HT1080 (cell line): ENCODE data around the gene PPFIA3. TPM values are rescaled to one million over a fixed set of nuclear protein-coding genes. Genes with fewer than 3 reads are reported as not detected.

Source experiments
- DNase-seq: peaks from one replicate; pipeline ENCODE4 v3.0.0-alpha.2; 2015; ENCODE audit warnings: low read depth
- total RNA-seq: library from RNA; depleted of rRNA; stranded (reverse); fragments of >200 nt; shearing (Covaris generic); gene quantifications from 2 replicates; pipeline ENCODE4 v1.2.3, GENCODE V29; 2014

Gene PPFIA3
- total RNA-seq, 1 experiment from 2014 or later: 9.3 TPM

DNA sequence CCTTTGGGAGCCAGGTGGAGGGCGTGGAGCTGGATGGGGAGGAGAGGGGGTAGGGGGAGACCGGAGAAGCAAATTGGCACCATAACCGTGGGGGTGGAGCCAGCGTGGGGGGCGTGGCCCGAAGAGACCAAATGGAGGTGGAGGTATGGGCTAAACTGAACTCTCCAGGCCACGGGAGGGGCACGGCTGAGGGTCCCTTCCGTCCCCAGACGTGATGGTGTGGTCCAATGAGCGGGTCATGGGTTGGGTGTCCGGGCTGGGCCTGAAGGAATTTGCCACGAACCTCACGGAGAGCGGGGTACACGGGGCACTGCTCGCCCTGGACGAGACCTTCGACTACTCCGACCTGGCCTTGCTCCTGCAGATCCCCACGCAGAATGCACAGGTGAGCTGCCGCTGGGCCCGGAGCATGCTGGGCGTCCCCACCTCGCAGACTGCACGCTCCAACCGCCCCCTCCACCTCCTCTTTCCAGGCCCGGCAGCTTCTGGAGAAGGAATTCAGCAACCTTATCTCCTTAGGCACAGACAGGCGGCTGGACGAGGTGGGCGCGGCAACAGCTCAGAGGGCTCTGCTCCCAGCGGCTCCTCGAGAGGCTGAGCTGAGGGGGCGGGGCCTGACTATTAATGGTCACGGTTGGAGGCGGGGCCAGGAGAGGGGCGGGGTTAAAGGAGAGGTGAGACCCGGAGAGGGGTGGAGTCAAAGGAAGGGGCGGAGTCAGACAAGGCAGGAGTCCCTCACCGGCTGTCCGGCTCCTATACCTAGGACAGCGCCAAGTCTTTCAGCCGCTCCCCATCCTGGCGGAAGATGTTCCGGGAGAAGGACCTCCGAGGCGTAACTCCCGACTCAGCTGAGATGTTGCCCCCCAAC lies 29.7 kb downstream of the PPFIA3 start:
- DNase-seq: peak; percentile 79

DNA sequence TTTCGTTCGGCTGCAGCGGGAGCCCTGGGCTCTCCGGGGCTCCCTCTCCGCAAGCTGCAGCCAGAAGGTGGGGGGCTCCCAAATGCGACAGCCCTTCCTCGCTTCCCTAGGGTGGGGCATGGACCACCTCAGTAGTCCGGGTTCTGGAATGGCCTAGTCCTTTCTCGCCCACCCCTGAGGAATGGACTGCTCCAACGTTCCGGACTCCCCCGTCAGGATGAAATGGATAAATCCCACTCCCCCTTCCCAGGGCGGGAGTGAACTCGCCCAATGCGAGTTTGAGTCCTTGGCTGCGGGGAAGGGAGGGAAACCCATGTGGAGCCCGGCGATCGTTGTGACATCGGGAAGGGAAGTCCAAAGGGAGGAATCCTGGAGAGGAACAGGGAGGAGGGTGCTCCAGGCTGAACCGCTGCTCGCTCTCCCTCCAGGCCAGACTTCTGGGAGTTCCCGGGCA lies 30.3 kb downstream of the PPFIA3 start:
- peak; percentile 56 for DNase-seq

DNA sequence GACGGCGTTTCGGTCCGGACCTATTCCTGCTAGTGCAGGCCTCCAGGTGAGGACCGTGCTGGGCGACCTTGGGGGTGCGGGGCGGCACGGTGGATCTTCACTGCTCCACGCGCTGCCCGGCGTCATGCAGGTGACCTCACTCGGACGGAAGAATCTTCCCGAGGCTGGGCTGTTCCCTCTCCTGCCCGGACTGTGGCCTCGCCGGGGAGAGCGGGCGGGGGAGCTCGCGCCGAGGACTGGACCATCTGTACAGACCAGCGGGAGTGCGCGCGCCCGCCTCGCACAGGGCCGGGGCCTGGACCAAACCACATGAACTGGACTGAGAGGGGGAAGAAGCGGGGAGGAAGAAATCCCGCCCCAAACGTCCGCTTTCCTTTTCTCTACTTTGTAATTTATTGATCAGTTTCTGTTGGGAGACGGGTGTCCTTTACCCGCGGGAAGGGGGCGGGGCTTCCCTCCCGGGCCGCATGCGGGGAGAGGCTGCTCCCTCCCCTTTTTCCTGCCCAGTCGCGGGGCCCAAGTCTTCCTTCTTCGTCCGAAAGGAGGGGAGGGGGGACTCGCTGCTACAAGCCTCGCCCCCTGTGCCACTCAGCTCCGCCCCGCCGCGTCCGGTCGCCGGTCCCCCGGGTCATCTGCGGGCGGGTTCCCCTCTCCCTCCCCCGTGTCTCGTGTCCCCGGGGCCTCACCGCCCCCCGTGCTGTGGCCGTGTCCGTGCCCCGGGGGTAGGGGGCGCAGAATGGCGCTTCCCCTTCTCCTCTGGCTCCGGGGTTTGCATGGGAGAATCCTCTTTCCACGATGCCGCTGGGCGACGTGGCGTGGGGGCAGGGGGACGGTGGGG lies 31.0 kb downstream of the PPFIA3 start:
- peak; percentile 81 for DNase-seq

DNA sequence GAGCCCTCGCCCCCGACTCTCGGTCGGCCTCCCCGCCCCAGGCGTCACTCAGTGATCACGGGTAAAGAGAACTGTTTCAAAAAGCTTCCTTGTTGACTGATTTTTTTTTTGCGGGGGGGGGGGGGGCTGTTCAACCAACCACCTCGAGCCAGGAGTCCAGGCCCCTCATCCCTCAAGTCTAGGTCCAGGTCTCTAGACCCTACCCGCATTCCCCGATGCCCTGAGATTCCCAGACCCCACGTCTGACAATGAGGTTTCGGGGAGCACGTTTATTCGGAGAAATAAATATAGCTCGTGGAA lies 31.6 kb downstream of the PPFIA3 start:
- DNase-seq: no peak

DNA sequence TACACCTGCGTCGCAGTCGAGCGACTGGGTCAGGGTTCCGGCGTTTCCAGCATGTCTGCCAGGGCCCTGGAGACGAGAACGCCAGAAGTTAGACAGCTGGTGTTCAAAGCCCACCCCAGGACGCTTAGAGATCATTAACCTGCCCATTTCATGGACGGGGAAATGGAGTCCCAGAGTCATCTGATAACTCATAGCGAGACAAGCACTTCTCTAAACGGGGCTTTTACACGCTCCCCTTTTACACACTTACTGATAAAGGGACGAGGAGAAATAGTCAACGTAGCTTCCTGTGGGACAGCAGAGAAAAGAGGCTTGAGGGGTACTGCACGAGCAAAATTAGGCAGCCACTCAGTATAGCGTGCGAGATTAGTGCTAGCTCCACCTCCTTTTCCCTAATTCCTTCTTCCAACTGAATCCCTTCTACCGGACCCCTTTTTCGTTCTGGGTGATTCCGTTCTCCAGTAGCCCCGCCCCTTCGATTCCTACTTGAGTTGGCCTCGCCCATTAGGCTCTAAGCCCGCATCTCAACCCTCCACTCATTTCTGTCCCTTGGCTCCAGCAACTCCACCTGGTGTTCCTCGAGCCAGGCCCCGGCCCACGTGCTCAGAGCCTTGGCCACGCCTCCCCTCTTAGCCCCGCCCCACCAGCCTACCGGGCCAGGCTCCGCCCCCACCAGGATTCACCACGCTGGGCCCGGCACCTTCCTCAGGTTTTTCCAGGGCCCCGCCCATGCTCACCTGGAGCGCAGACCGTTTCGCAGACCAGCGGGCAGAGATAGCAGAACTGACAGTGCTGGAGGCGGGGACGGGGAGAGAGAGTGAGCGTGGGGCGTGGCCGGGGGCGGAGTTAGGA lies 32.1 kb downstream of the PPFIA3 start:
- DNase-seq: no peak

DNA sequence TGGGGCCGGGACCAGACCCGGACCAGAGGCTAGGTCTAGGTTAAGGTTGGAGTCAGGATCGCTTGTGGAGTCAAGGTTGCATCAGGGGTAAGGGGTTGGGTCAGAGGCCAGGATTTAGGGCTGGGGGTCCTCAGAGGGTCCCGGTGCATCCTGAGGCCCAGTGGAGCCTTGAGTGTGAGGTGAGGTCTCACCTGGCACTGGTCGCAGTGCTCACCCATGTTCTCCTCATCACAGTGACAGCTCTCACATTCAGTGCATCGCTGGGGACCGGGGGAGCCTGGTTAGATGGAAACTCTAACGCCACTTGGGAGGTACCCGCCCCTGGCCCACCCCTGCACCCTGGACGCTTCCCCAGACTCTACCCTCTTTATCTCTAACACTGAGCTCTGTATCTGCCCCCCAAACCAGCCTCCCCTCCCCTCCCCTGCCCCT lies 32.8 kb downstream of the PPFIA3 start:
- no peak for DNase-seq

DNA sequence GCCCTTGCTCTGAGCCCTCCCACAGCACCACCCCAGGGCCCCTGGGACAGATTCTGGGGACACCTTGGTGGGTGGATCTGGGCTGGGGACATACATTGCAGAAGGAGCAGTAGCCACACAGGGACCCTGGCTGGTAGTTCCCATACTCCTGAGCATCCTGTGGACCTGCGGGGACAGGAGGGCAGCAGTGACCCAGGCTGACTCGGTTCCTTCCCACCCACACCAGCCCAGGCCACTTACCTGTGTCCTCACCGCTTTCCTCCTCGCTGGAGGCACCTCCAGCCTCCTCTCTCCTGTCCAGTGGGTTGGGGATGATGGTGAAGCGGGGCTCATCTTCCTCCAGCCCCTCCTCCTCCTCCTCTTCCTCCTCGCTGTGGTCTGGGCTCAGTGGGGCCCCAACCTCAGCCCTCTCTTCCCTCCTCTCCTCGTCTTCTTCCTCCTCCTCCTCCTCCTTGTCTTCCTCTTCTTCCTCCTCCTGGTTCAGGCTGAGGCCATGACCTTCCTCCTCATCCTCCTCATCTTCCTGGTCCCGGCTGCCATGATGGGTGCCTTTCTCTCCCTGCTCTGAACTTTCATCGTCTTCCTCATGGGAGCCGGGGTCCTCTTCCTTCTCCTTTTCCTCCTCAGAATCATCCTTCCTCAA lies 33.9 kb downstream of the PPFIA3 start:
- DNase-seq: no peak

DNA sequence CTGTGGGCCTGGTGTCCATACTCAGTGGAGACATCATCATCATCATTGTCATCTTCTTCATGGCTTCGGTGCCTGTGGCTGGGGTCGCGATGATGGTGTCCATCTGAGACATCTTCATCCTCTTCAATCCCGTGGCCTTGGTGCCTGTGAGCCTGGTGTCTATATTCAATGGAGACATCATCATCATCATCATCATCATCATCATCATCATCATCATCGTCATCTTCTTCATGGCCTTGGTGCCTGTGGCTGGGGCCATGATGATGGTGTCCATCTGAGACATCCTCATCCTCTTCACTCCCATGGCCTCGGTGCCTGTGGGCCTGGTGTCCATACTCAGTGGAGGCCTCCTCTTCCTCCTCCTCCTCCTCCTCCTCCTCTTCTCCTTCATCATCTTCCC lies 34.9 kb downstream of the PPFIA3 start:
- no peak for DNase-seq

DNA sequence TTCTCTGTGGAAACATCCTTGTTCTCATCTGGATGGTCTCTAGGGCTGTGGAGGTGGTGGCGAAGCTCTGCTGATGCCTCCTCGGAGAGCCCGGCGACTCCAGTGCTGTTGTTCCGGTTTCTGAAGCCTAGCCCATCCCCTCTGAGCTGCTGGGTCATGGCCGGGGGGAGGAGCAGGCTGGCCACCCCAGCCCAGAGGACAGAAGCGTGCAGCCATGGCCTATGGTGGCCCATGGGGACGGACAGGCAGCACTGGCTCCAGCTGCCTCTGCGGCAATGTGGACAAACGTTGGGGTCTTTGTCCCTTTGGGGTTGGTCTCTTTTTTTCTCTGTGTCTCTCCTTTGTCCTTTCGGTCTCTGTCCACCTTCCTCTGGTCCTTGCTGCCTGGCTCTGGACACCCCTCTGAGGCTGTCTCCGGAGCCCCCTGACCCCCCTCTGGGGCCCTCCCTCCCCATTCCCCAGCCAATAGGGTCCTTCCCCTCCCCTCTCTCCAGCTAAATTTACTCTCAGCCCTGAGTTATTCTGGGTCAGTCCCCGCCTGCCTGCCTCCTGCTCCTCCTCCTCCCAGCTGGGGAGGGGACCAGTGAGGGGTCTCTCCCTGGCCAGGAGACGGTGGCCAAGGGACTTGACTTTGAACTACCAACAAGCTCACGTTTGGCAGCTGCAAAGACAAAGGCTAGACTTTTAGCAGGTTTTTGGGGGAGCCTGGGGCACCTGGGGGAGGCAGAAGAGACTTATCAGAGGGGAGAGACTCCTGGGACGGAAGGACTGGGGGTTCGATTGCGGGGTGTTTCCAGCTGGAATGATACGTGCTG lies 35.9 kb downstream of the PPFIA3 start, which contains the start of gene HRC:
Gene HRC, minus strand, starts transcription at position 392 of the 815 bp plus-strand sequence. Its CDS starts 159 bp downstream, at position 233.
- no peak for DNase-seq

DNA sequence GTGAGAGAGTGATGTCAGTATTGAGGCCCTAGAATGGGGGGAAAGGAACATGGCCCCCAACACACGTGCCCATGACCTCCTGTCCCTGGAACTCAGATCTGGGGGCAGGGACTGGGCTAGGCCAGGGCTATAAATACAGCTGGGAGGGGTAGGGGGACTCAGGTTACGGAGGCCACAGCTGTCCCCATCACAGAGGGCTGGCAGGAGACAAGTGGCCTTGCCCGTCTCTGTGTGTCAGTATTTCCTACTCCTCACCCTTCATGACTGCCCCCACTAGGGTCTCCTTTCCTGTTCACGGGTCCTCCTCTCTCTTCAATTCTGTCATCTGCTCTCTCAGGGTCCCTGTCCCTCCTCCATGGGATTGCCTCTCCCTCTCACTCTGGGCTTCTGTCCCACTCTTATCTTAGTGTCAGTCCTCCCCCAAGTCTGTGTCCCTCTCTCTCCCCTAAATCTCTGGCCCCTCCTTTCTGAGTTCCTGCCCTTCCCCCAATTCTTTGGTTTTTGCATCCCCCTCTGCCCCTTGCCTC lies 36.5 kb downstream of the PPFIA3 start:
- DNase-seq: no peak

DNA sequence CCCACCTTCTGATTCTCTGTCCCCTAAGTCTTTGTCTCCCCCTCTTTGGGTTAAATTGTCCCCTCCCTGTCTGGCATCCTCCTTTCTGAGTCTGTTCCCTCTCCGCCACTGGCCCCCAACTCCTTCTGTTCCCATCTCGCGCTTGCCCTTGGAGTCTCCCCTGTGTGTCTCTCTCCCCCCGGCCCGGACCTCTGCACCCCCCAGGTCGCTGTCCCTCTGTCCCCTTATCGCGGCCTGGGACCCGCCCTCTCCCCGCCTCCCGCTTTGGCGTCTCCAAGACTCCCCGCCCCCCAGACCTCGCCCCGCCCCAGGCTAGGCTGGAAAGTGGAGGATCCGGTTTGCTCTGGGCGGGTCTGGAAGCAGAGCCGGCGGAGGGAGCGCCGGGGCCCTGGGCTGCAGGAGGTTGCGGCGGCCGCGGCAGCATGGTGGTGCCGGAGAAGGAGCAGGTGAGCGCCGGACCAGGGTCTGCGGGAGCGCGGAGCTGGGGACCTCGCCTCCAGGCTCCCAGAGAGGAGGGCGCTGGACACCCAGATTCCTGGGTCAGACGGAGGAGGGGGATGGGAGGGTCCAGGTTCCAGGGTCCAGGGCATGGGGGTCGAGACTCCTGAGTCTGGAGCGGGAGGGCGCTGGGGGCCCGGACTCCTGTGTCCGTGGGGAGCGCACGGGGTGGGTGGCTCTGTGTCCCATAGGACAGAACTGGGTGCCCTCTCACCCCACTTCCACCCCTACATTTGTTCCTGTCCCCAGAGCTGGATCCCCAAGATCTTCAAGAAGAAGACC lies 38.3 kb downstream of the PPFIA3 start, which contains the start of gene TRPM4:
Gene TRPM4, plus strand, starts transcription at position 348 of the 780 bp plus-strand sequence. Its CDS starts 75 bp downstream, at position 423.
- peak; percentile 64 for DNase-seq

DNA sequence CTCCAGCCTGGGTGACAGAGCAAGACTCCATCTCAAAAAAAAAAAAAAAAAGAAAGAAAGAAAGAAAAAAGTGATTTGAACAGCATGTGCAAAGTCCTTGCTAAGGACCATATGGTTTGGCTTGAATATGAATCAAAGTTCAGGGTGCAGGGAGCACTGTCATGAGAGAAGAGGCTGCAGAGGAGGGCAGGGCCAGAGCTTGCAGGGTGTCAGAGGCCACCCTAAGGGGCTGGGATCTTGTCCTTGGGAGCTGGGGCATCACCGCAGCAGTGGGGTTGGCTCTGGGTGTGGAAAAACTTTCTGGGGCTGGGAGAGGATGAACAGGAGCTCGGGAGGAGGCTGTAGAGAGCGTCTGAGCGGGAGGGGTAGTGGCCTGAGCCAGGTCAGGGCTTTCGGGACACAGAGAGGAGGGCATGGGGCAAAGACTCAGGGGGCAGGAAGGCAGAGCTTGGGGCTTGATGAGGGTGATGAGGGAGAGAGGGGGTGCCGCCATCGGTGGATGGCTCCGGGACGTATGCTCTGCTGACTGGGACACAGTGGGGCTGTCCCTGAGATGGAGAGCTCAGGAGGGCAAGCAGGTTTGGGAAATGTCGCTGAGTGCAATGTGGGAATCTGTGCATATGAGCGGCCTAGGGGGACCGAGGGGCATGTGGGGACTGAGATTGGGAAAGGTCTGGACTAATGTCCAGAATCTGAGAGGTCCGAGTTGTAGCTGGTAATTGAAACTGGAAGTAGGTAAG lies 41.3 kb downstream of the PPFIA3 start:
- no peak for DNase-seq

DNA sequence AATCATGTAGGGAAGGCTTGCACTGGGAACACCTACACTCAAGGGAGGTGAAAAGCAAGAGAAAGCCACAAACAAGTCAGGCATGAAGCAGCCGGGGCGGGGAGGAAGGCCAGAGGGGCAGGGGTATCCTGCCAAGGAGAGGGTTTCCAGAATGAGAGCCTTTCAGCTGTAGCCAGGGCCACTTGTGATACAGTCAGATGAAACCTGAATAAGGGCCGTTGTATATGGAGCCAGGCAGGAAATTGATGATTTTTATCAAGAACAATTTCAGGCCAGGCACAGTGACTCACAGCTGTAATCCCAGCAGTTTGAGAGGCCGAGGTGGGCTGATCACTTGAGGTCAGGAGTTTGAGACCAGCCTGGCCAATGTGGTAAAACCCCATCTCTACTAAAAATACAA lies 42.6 kb downstream of the PPFIA3 start:
- peak; percentile 84 for DNase-seq

DNA sequence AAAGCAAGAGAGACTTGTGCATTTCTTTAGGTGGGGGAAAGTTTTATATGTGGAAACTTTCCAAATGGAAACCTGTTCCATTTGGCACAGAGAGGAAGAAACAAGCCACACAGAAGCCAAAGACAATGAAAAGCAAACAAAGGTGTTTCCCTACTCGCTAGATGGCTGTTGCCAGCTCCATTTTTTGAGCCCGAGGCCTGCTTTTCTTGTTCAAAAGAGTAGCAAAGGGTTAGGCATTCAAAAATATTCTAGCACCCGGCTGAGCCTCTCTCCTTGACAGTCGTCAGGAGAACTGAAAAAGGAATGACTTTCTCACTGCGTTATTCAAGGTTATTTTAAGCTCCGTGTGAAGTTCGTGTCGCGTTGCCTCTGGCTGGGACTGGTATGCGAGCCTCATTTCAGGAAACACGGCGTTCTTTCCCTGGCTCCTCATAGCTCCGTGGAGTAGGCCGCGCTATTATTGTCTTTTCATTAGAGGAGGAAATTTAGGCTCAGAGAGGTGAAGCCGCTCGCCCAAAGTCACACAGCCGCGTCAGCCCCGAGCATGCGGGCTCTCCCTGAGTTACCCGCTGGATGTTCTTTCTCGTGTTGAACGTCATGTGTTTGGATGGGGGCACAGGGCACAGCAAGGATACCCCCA lies 45.9 kb downstream of the PPFIA3 start:
- no peak for DNase-seq

DNA sequence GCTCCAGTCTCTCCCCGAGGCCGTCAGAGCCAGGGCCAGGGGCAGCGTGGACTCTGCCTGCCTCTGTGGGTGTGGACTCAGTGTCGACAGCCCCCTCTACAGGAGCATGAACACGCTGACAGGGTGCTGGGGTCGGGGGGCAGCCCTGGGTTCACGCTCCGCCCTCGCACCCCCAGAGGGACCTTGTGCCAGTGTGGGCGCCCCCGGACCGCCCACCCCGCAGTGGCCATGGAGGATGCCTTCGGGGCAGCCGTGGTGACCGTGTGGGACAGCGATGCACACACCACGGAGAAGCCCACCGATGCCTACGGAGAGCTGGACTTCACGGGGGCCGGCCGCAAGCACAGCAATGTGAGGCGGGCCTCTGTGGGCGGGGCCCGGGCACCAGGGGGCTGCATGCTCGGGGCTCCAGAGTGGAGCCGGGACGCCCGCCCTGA lies 46.5 kb downstream of the PPFIA3 start:
- no peak for DNase-seq

DNA sequence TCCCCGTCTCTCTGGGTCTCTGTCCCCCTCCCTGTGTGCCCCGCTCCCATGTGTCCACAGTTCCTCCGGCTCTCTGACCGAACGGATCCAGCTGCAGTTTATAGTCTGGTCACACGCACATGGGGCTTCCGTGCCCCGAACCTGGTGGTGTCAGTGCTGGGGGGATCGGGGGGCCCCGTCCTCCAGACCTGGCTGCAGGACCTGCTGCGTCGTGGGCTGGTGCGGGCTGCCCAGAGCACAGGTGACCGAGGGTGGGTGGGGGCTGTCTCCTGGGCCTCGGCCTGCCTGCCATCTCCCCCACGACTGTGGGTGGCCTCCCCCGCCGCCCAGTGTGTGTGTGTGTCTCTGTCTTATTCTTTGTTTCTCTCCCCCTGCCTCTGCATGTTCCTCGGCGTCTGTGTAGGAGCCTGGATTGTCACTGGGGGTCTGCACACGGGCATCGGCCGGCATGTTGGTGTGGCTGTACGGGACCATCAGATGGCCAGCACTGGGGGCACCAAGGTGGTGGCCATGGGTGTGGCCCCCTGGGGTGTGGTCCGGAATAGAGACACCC lies 48.6 kb downstream of the PPFIA3 start:
- DNase-seq: no peak

DNA sequence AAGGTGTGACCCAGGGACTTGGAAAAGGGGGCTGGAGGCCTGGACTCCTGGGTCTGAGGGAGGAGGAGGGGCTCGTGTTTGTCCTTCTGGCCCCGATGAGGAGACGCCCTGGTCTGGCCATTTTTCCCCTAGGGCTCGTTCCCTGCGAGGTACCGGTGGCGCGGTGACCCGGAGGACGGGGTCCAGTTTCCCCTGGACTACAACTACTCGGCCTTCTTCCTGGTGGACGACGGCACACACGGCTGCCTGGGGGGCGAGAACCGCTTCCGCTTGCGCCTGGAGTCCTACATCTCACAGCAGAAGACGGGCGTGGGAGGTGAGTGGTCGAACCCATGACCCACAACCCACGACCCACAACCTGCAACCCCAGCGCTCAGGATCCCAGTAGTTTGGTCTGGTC lies 49.1 kb downstream of the PPFIA3 start:
- DNase-seq: no peak
